Cardiac muscle cell (in vitro differentiated cells and primary cell): ENCODE results near the gene DENND2D. TPM values are rescaled to one million over a fixed set of nuclear protein-coding genes. Genes with fewer than 3 reads are reported as not detected.

ENCODE experiments used
- DNase-seq, 2 donors: peaks; one replicate each; pipeline versions ENCODE4 v3.0.0 to v3.0.0-alpha.2; 2010 to 2017; ENCODE audit warnings: low read depth in 1 of 2, low spot score in 1 of 2
- H3K27ac ChIP-seq: fragments of 200-600 bp; sonication (generic); 2 replicates; pipeline ENCODE4 v1.5.1; 2016
- H3K27me3 ChIP-seq: fragments of 200-600 bp; sonication (generic); 2 replicates; pipeline ENCODE4 v1.6.0; 2016; ENCODE audit warnings: control low read depth
- H3K36me3 ChIP-seq: fragments of 200-600 bp; sonication (generic); 2 replicates; pipeline ENCODE4 v1.5.1; 2016; ENCODE audit warnings: control low read depth
- H3K4me1 ChIP-seq: fragments of 200-600 bp; sonication (generic); 2 replicates; pipeline ENCODE4 v1.8.1; 2017; ENCODE audit warnings: low read depth, mild to moderate bottlenecking, mixed run types
- H3K4me3 ChIP-seq: fragments of 200-600 bp; sonication (generic); 2 replicates; pipeline ENCODE4 v1.5.1; 2016; ENCODE audit warnings: mild to moderate bottlenecking
- H3K9me3 ChIP-seq: fragments of 200-600 bp; sonication (generic); 2 replicates; pipeline ENCODE4 v1.5.1; 2017; ENCODE audit warnings: low read depth, mild to moderate bottlenecking, control low read depth
- polyA plus RNA-seq: library from polyadenylated mRNA; unstranded; fragments of >200 nt; fragmentation: Nextera tagmentation; extraction: Ambion mirVana; gene quantifications from 2 replicates; pipeline ENCODE4 v1.2.1, GENCODE V29; 2016
- total RNA-seq: library from RNA; depleted of rRNA; stranded (reverse); fragments of >200 nt; gene quantifications from 2 replicates; pipeline ENCODE4 v1.2.3, GENCODE V29; 2016
- TF ChIP-seq, protein P1 (sequence below): IDR thresholded peaks from 2 replicates; pipeline ENCODE4 v1.5.1; 2012; ENCODE audit warnings: low read depth, mild to moderate bottlenecking, low read length

The DENND2D gene
- total and polyA plus RNA-seq, 2 experiments from 2014 or later = 0.37 to 1.1 TPM

DNA sequence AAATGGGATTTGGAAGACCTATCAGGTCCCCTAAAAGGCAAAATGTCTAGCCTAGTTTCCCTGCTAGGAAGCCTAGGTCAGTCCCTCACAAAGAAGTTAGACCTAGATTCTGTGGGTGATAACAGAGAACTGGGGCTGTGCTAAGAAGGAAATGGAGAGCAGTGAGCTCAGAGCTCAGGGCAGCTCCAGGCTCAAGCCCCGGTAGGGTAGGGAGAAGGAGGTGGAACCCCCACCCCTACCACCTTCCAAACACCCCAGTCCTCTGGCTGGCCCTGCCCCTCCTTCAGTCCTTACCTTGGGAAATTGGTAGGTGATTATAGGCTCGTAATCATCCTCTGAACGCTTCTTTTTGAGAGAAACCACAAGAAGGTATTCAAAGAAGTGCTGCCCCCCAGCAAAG is 1.1 kb downstream of the DENND2D start:
- H3K4me3 ChIP-seq = no peak overlapping the region
- H3K27ac ChIP-seq = no peak overlapping the region
- DNase-seq = no peak
- TF ChIP-seq, protein P1, sequence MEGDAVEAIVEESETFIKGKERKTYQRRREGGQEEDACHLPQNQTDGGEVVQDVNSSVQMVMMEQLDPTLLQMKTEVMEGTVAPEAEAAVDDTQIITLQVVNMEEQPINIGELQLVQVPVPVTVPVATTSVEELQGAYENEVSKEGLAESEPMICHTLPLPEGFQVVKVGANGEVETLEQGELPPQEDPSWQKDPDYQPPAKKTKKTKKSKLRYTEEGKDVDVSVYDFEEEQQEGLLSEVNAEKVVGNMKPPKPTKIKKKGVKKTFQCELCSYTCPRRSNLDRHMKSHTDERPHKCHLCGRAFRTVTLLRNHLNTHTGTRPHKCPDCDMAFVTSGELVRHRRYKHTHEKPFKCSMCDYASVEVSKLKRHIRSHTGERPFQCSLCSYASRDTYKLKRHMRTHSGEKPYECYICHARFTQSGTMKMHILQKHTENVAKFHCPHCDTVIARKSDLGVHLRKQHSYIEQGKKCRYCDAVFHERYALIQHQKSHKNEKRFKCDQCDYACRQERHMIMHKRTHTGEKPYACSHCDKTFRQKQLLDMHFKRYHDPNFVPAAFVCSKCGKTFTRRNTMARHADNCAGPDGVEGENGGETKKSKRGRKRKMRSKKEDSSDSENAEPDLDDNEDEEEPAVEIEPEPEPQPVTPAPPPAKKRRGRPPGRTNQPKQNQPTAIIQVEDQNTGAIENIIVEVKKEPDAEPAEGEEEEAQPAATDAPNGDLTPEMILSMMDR = no peak
- no peaks in the 10 kb centered on the region for H3K9me3 ChIP-seq
- no peaks in the 10 kb centered on the region for H3K4me1 ChIP-seq
- H3K36me3 ChIP-seq = no peaks in the 10 kb centered on the region
- H3K27me3 ChIP-seq = peaks cover 26% of the 10 kb centered on the region

DNA sequence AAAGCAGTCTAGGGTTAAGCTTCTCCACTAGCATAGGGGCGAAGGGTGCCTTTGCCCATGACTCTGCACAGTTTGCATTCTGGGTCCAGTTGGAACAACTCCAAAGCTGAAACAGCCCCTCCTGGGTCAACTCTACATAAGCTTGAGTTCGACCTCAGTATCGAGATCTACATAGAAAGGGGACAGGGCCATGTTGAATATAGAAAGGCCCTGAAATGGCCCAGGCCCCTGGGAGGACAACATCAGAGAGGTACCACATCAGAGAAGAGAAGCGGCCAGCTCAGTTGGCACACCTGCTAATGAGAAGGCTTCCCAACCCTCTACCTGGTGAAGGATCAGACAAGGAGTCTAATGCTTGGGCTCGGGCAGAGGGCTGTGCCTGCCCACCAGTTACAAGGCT is 1.6 kb downstream of the DENND2D start:
- Histone ChIP-seq H3K27me3 (peaks cover 21% of the 10 kb centered on the region), H3K4me3 (no peak overlapping the region), H3K4me1 (no peaks in the 10 kb centered on the region), H3K9me3 (no peaks in the 10 kb centered on the region), H3K36me3 (no peaks in the 10 kb centered on the region), H3K27ac (no peak overlapping the region)
- TF ChIP-seq, protein P1 = no peak
- no peak for DNase-seq

DNA sequence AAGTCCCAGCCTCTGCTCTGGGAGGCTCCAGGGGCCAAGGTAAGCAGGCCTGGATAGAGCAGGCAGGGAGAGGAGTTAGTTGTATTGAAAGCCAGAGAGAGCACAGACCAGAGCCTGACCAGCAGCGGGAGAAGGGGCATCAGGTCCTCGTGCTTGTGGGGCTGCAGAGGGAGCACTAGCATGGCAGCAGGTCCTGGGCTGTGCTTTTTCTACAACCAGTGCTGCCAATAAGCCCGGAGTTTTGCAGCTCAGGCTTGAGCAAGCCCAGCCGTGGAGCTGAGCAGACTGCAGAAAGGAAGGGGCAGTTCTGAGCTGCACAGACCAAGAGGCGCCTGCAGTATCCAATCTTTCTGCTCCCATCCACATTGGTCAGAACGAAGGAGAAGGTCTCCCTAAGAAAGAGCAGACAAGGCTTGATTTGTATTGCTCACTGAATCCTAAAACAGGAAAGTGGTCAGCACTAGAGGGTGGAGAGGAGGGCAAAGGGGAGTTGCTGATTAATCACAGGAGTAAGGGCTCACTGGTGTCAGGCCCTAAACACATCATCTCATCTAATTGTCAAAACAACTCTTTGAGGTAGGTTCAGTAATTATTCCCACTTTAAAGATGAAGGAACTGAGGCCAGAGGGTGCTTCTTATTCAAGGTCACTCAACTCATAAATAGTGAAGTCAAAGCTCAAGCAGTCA is 2.7 kb downstream of the DENND2D start:
- H3K27me3 ChIP-seq = peaks cover 10% of the 10 kb centered on the region
- H3K9me3 ChIP-seq = no peaks in the 10 kb centered on the region
- no peaks in the 10 kb centered on the region for H3K36me3 ChIP-seq
- TF ChIP-seq, protein P1 = peak; percentile 54
- no peak overlapping the region for H3K4me3 ChIP-seq
- no peak overlapping the region for H3K27ac ChIP-seq
- H3K4me1 ChIP-seq = no peaks in the 10 kb centered on the region
- DNase-seq = peak; percentile 47 to 58

DNA sequence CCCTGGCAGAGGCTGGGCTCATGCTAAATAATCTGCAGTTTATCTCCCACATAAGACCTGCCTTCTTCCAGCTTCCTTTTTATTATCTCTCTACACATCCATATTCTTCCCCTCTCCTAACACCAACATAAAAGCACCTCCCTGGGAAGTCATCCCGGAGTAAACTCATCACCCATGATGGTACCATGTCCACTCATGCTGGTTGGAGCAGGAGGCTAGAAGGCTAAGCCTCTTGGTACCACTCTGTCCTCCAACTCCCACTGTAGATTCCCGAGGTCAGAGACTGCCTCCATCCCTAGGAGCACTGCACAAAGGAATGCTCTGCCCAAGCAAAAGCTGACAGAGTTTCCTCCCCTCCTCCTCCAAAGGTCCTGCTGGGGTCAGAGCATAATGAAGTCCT is 4.2 kb downstream of the DENND2D start:
- no peak for DNase-seq
- Histone ChIP-seq H3K27ac (no peak overlapping the region), H3K9me3 (no peaks in the 10 kb centered on the region), H3K36me3 (no peaks in the 10 kb centered on the region), H3K4me3 (no peak overlapping the region), H3K4me1 (no peaks in the 10 kb centered on the region), H3K27me3 (no peaks in the 10 kb centered on the region)
- TF ChIP-seq, protein P1 = no peak

DNA sequence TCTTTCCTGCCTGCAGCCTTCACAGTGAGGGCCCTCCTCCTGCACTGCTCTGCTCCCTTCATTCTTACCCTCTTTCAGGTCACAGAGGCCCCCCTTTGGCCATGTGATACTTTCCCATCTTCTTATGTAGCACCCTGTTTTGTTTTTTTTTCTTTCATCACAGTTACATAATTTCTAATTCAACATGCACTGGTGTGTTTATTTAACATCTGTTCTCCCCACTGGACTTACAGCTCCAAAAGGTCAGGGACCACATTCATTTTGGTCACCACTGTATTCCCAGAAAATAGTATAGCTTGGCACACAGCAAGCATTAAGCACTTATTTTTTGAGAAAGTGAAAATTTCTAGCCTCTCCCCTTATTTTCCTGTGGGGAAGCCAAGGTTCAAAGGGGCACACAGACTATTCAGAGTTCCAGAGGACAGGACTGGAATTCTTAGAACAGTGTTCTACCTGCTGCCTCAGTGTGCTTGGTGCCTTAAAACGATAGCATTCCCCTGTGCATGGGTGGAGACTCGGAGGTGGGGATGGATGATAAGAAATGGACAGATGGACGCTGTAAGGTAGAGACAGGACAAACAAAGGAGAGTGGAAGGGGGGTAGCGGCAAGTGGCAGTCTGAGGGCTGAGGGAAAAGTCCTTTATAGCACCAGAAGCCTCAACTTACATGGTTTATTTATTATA is 5.3 kb downstream of the DENND2D start:
- Histone ChIP-seq H3K4me3 (no peak overlapping the region), H3K4me1 (no peaks in the 10 kb centered on the region), H3K9me3 (no peaks in the 10 kb centered on the region), H3K27me3 (no peaks in the 10 kb centered on the region), H3K27ac (no peak overlapping the region), H3K36me3 (no peaks in the 10 kb centered on the region)
- DNase-seq = no peak
- TF ChIP-seq, protein P1 = no peak
